ENCODE measurements around the gene CD151.
A peak's percentile ranks its signal among the peaks of the same experiment; 100 is the strongest.

Gene CD151

DNA sequence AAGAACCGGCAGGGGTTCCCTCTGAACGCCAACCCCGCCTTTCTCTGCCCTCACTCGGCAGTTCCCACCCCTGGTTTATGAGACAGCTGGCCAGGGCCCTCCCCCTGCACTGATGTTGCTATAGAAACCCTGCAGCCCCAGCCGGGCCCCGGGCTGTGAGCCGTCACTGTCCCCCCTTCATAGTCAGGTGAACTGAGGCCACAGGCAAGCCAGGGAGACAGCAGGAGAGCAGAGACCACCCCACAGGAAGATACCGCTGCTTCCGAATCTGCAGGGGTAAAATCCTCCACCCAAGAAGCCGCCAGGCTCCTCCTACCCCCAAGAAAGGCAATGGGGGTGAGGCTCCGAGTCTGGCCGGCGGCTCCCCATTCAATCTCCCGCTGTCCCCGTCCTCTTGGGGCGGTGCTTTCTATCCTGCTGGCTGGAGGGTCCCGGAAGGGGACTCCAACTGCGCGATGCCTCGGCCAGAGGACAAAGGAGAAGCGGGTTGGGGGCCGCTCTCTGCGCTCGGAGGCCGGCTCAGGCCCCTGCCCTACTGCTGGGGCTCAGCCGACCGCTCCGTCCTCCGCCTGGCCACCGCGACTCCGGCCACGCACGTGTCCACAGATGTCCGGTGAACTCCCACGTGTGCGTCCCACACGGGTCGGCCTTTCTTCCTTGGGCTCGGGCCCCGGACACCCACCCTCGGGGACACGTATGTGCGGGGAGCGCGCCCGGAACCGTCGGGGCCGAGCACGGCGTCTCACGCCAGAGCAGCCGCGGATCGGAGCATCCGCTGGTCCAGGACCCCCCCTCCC is 35.3 kb upstream of the CD151 start:
- DNase-seq (ENCODE audit: low read depth, low spot score): peak; percentile 84

- DNase-seq (ENCODE audit: low read depth, low spot score): no peak
Measured at GRCh38 chr11:798093-798713, 34.5 kb upstream of the CD151 start, which contains the start of gene SLC25A22. TSS of gene SLC25A22 (minus strand) at chr11:798281. CDS start at chr11:795006, 3,275 bp downstream.

DNA sequence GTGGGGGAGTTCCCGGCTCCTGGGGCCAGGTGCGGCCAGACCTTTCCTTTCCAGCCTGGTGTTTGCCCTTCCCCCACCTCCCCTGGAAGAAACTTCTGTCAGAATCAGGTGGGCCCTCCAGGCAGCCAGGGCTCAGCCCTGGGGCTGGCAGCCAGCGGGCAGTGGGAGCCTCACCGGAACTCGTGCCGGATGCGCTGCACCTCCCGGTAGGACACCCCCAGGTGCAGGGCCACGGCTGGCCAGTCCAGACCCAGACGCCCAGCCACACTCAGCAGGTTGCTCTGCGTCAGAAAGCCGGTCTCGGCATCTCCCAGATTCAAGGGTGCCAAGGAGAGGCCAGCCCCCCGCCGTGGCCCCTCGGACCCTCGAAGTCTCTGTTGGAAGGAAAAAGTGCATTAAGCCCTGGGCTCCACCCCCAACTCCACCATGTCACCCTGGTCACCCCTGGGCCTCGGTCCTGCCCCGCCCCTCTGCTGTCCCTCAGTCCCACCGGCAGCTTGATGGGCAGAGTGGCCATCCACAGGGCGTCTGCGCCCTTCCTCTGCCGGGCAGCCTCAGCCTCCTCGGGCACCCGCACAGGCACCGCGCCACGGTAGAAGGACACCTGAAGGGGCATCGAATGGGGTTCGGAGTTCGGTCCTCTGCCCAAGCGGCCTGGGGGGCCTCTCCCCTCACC is 33.0 kb upstream of the CD151 start:
- DNase-seq (ENCODE audit: low read depth, low spot score): no peak

- DNase-seq (ENCODE audit: low read depth, low spot score): no peak
Measured at GRCh38 chr11:800473-800872, 32.3 kb upstream of the CD151 start.

GRCh38 chr11:801097-801780 is 31.5 kb upstream of the CD151 start:
- no peak for DNase-seq (ENCODE audit: low read depth, low spot score)

DNA sequence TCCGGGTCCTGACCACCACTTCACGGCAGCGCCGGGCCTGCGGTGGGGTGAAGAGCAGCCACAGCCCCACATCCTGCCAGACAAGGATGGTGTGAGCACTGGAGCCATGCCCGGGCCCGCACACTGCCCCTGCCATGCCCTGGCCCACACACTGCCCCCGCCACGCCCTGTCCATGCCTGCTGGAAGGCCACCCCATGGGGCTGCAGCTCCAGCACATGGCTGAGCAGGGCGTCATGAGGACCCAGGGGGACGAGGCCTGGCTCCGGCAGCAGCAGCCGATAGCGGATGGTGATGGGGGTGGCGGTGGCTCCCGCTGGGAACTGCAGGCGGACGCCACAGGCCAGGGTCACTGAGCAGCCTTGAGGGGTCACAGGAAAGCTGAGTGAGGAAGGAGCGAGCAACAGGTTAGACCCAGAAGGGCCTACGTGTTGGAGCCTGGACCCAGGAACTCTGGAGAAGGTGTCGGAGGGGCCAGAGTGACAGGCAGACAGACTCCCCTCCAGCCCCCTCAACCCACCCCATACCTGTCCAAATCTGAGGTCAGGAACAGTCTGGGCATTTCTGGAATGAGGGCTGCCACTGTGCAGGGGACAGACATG is 30.6 kb upstream of the CD151 start:
- no peak for DNase-seq (ENCODE audit: low read depth, low spot score)

GRCh38 chr11:802693-803466 is 29.9 kb upstream of the CD151 start:
- DNase-seq (ENCODE audit: low read depth, low spot score): no peak

DNA sequence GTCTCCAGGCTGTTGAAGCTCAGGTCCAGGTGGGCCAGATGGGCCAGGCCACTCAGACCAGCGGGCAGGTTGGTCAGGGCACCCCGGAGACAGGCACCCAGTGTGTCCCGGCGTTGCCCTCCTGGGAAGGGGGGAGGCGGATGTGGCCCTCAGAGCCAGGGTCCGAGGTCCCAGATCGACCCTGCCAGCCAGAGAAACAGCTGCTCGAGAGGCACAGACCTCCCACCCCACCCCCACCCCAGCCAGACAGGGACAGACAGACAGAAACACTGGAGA is 29.3 kb upstream of the CD151 start:
- DNase-seq (ENCODE audit: low read depth, low spot score): no peak

GRCh38 chr11:803770-804598 is 28.8 kb upstream of the CD151 start:
- DNase-seq (ENCODE audit: low read depth, low spot score): no peak

- DNase-seq (ENCODE audit: low read depth, low spot score): no peak
Measured at GRCh38 chr11:804599-804964, 28.2 kb upstream of the CD151 start.

DNA sequence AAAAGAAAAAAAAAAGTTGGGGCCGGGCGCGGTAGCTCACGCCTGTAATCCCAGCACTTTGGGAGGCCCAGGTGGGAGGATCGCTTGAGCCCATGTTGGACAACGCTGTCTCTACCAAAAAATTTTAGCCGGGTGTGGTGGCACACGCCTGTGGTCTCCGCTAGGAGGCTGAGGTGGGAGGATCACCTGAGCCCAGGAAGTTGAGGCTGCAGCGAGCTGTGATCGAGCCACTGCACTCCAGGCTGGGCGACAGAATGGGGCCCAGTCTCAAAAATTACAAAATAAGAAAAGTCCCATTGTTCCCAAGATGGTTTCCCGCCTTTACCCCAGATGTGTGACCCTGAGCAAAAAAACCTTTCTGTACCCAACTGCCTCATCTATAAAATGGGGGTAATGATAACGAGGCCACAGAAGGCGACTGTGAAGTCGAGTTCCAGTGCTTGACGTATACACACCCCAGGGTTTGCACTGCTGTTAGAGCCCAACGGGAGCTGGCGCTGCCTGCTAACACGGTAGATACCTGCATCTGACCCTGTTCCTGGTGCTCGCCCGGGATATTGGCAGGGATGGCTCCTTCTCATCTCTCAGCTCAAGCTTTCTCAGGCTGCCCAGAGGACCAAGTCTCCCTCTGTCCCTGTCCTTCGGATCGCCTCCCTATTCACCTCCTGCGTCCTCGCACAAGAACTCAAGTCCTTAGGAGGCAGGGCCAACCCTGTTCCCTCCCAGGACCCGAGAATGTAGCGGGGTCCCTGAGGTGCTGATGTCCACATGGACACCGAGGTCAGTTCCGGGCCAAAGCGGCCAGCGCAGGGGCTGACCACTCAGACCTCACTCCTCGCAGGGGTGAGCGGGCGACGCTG is 24.1 kb upstream of the CD151 start:
- DNase-seq (ENCODE audit: low read depth, low spot score): no peak

GRCh38 chr11:809287-810039 is 23.3 kb upstream of the CD151 start, which contains the start of gene RPLP2:
TSS of gene RPLP2 (plus strand) at chr11:809967. CDS start at chr11:810235, 268 bp downstream.
- peak; percentile 92 for DNase-seq (ENCODE audit: low read depth, low spot score)

- DNase-seq (ENCODE audit: low read depth, low spot score): no peak
Measured at GRCh38 chr11:810040-810567, 22.6 kb upstream of the CD151 start.

- no peak for DNase-seq (ENCODE audit: low read depth, low spot score)
Measured at GRCh38 chr11:811446-812245, 21.1 kb upstream of the CD151 start.

DNA sequence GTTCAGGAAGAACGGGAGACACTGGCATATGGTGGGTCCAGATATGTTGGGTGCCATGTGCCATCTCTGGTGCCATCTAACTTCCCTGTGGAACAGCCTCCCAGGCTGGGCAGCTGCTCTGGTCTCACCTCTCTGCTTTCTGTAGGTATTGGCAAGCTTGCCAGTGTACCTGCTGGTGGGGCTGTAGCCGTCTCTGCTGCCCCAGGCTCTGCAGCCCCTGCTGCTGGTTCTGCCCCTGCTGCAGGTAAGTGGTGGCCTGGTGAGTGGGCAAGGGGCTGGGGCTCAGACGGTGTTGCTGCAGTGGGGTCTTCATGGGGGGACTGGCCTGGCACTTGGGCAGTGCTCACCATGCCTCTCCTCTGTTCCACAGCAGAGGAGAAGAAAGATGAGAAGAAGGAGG is 20.4 kb upstream of the CD151 start:
- DNase-seq (ENCODE audit: low read depth, low spot score): no peak

GRCh38 chr11:813072-813455 is 19.7 kb upstream of the CD151 start:
- DNase-seq (ENCODE audit: low read depth, low spot score): no peak

- DNase-seq (ENCODE audit: low read depth, low spot score): no peak
Measured at GRCh38 chr11:813456-814096, 19.2 kb upstream of the CD151 start.

Measured in brain pericyte (primary cell).